Fibroblast of the aortic adventitia (primary cell): ENCODE data around the gene FNDC7. TPM values are rescaled to one million over a fixed set of nuclear protein-coding genes. Genes with fewer than 3 reads are reported as not detected.

Experiments used
- DNase-seq: peaks from one replicate; pipeline ENCODE4 v3.0.0-alpha.2; 2010; ENCODE audit warnings: low read depth
- H3K4me3 ChIP-seq: 2 replicates; pipeline ENCODE4 v1.5.1; 2011; ENCODE audit warnings: low read depth, mild to moderate bottlenecking, control low read depth, low read length, moderate library complexity
- CTCF ChIP-seq: IDR thresholded peaks from 2 replicates; pipeline ENCODE4 v1.5.1; 2011; ENCODE audit warnings: mild to moderate bottlenecking, low read length, control low read depth, inconsistent platforms; ENCODE audit not compliant: insufficient read depth
- total RNA-seq: library from RNA; depleted of rRNA; stranded (reverse); fragments of >200 nt; gene quantifications from 2 replicates; pipeline ENCODE4 v1.2.3, GENCODE V29; 2012; ENCODE audit warnings: low replicate concordance

The FNDC7 gene
- total RNA-seq, 1 donor = under 0.01 TPM

GRCh38 chr1:108708691-108709660, 3.7 kb upstream of the FNDC7 start:
- DNase-seq = peak; percentile 70
- no peak overlapping the region for H3K4me3 ChIP-seq
- TF ChIP-seq CTCF = no peak

GRCh38 chr1:108715932-108716331, 3.2 kb downstream of the FNDC7 start:
- no peak for TF ChIP-seq CTCF
- peak; percentile 42 for DNase-seq
- H3K4me3 ChIP-seq = no peak overlapping the region

GRCh38 chr1:108716437-108717230, 3.9 kb downstream of the FNDC7 start:
- no peak for TF ChIP-seq CTCF
- peak; percentile 55 for DNase-seq
- H3K4me3 ChIP-seq = no peak overlapping the region

- DNase-seq = no peak
- no peak overlapping the region for H3K4me3 ChIP-seq
- no peak for TF ChIP-seq CTCF
Observed at GRCh38 chr1:108717774-108718316, 5.1 kb downstream of the FNDC7 start.

GRCh38 chr1:108718927-108719655, 6.4 kb downstream of the FNDC7 start:
- H3K4me3 ChIP-seq = no peak overlapping the region
- no peak for DNase-seq
- no peak for TF ChIP-seq CTCF

GRCh38 chr1:108719656-108720435, 7.1 kb downstream of the FNDC7 start:
- DNase-seq = peak; percentile 90
- no peak for TF ChIP-seq CTCF
- H3K4me3 ChIP-seq = no peak overlapping the region
